K562 (cell line): Measurements from ENCODE around the gene UBE2D2. TPM values are rescaled to one million over a fixed set of nuclear protein-coding genes. Genes with fewer than 3 reads are reported as not detected.

ENCODE experiments used
- AFF1 ChIP-seq, 2 experiments: fragments of 450-650 bp; IDR thresholded peaks; 2 replicates each; pipeline ENCODE4 v1.6.1; 2018; ENCODE audit warnings: mild to moderate bottlenecking in 2 of 2, low read depth in 1 of 2; ENCODE audit not compliant: partially characterized antibody in 2 of 2
- CREB3 ChIP-seq: fragments of 450-650 bp; conservative IDR thresholded peaks from 2 replicates; pipeline ENCODE4 v1.6.1; 2016; ENCODE audit warnings: missing genetic modification characterization, low read depth, mild to moderate bottlenecking, missing compliant biosample characterization, moderate library complexity
- DEAF1 ChIP-seq: fragments of 450-650 bp; formaldehyde crosslinking; IDR thresholded peaks from 2 replicates; pipeline ENCODE4 v1.4.0; 2020; ENCODE audit warnings: mild to moderate bottlenecking, moderate library complexity
- EP400 ChIP-seq: fragments of 450-650 bp; IDR thresholded peaks from 2 replicates; pipeline ENCODE4 v1.6.1; 2017; ENCODE audit warnings: antibody characterized with exemption, mild to moderate bottlenecking, moderate library complexity
- KLF13 ChIP-seq: fragments of 450-650 bp; IDR thresholded peaks from 2 replicates; pipeline ENCODE4 v1.6.1; 2016; ENCODE audit warnings: missing genetic modification characterization, low read depth, mild to moderate bottlenecking, missing compliant biosample characterization, moderate library complexity, borderline replicate concordance
- NR2F6 ChIP-seq: fragments of 450-650 bp; formaldehyde crosslinking; IDR thresholded peaks from 2 replicates; pipeline ENCODE4 v1.4.0; 2020; ENCODE audit warnings: mild to moderate bottlenecking
- THRAP3 ChIP-seq: fragments of 450-650 bp; IDR thresholded peaks from 2 replicates; pipeline ENCODE4 v1.6.1; 2016; ENCODE audit warnings: mild to moderate bottlenecking, inconsistent platforms, borderline replicate concordance
- ZNF124 ChIP-seq: sonication (generic); formaldehyde crosslinking; IDR thresholded peaks from 2 replicates; pipeline ENCODE4 v1.8.1; 2022; ENCODE audit warnings: missing genetic modification reagents
- ZNF174 ChIP-seq: fragments of 250-450 bp; sonication (Bioruptor Pico); IDR thresholded peaks from 2 replicates; pipeline ENCODE4 v1.4.0; 2020; ENCODE audit warnings: mild to moderate bottlenecking
- ZNF324 ChIP-seq: fragments of 250-450 bp; sonication (Bioruptor Pico); IDR thresholded peaks from 2 replicates; pipeline ENCODE4 v1.4.0; 2020; ENCODE audit warnings: mild to moderate bottlenecking
- ZNF79 ChIP-seq: fragments of 250-450 bp; sonication (Bioruptor Pico); IDR thresholded peaks from 2 replicates; pipeline ENCODE4 v1.4.0; 2020; ENCODE audit warnings: low read depth, mild to moderate bottlenecking, moderate library complexity
- polyA plus RNA-seq, 8 experiments: library from polyadenylated mRNA; depleted of rRNA in 4 of 8; stranded (reverse) in 5 of 8; unstranded in 3 of 8; fragments of >200 nt; fragmentation: Nextera tagmentation in 2 of 8; fragmentation: Illumina TruSeq in 1 of 8; extraction: Ambion mirVana in 2 of 8; extraction: Trizol in 1 of 8; gene quantifications; 2 replicates each; pipeline versions ENCODE4 v1.2.1 to v1.2.3, GENCODE V29; 2011 to 2014; ENCODE audit warnings: inconsistent platforms in 1 of 8, missing spikeins in 1 of 8
- total RNA-seq, 7 experiments: library from RNA; depleted of rRNA in 6 of 7; stranded (reverse); fragments of >200 nt in 6 of 7; fragmentation: Illumina TruSeq in 2 of 7; extraction: Trizol in 2 of 7; gene quantifications; 2 replicates each; pipeline versions ENCODE4 v1.2.1 to v1.2.3, GENCODE V29; 2011 to 2021; ENCODE audit warnings: low replicate concordance in 1 of 7
- TF ChIP-seq, protein P1 (sequence below): sonication (generic); formaldehyde crosslinking; IDR thresholded peaks from 2 replicates; pipeline ENCODE4 v1.8.0; 2022; ENCODE audit warnings: mild to moderate bottlenecking, missing genetic modification reagents
- TF ChIP-seq, protein P2 (sequence below): sonication (generic); formaldehyde crosslinking; IDR thresholded peaks from 2 replicates; pipeline ENCODE4 v1.8.1; 2022; ENCODE audit warnings: missing genetic modification reagents

The UBE2D2 gene
- total and polyA plus RNA-seq, 9 of the 15 experiments (the other 6 are each of a cell fraction or from before 2014, with no cell fraction given), result 53.6 to 198 (median 122) TPM

DNA sequence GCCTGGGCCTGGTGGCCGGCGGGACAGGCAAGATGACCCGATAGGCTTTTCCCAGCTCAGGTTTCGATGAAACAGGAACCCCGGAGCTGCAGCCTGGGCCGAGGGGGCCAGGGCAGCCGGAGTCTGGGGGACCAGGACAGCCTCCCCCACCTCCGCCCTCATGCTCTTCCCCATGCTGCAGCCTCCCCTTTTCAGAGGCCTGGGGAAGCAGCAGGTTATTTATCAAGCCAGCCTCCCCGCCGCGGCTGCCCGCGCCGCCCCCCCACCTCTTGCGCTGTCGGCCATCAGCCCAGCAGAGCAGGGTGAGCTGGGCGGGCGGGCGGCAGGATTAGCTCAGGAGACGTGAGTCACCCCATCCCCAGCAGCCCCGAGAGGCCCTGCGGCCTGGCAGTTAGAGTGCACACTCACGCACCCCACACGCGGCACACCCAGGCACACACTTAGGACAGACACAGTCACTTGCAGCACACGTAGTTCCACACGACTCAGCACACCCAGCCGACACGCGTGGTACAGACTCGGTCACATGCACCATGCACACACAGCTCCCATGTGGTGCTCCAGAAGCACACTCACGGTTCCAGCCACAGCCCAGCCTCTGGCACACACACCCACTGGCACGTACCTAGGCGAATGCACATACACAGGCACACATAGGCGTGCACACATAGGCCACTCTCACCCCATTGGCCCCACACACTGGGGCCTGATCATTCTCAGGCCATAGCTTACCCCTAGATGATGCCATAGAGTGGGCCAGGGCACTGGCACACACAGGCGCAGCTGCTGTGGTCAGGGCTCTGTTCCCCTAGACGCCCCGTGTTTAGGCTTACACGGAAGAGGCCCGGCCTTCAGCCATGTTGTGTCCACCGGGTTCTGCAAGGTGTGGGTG lies 100.0 kb downstream of the UBE2D2 start (continued):
- no peak for TF ChIP-seq DEAF1
- TF ChIP-seq THRAP3, result no peak
- no peak for TF ChIP-seq ZNF324 (CRISPR knock-in tag)
- TF ChIP-seq EP400, result peak; percentile 82; the same call in 1 of the 2 replicates
- TF ChIP-seq ZNF174 (CRISPR knock-in tag), result no peak
- TF ChIP-seq AFF1 (IDR thresholded peaks at IDR 0.05; ENCODE audit: low read depth in 1 of 2, partially characterized antibody in 2 of 2), result no peak
- TF ChIP-seq, protein P1, sequence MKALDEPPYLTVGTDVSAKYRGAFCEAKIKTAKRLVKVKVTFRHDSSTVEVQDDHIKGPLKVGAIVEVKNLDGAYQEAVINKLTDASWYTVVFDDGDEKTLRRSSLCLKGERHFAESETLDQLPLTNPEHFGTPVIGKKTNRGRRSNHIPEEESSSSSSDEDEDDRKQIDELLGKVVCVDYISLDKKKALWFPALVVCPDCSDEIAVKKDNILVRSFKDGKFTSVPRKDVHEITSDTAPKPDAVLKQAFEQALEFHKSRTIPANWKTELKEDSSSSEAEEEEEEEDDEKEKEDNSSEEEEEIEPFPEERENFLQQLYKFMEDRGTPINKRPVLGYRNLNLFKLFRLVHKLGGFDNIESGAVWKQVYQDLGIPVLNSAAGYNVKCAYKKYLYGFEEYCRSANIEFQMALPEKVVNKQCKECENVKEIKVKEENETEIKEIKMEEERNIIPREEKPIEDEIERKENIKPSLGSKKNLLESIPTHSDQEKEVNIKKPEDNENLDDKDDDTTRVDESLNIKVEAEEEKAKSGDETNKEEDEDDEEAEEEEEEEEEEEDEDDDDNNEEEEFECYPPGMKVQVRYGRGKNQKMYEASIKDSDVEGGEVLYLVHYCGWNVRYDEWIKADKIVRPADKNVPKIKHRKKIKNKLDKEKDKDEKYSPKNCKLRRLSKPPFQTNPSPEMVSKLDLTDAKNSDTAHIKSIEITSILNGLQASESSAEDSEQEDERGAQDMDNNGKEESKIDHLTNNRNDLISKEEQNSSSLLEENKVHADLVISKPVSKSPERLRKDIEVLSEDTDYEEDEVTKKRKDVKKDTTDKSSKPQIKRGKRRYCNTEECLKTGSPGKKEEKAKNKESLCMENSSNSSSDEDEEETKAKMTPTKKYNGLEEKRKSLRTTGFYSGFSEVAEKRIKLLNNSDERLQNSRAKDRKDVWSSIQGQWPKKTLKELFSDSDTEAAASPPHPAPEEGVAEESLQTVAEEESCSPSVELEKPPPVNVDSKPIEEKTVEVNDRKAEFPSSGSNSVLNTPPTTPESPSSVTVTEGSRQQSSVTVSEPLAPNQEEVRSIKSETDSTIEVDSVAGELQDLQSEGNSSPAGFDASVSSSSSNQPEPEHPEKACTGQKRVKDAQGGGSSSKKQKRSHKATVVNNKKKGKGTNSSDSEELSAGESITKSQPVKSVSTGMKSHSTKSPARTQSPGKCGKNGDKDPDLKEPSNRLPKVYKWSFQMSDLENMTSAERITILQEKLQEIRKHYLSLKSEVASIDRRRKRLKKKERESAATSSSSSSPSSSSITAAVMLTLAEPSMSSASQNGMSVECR, result peak; percentile 66
- TF ChIP-seq NR2F6 (CRISPR knock-in tag), result no peak
- TF ChIP-seq, protein P2, sequence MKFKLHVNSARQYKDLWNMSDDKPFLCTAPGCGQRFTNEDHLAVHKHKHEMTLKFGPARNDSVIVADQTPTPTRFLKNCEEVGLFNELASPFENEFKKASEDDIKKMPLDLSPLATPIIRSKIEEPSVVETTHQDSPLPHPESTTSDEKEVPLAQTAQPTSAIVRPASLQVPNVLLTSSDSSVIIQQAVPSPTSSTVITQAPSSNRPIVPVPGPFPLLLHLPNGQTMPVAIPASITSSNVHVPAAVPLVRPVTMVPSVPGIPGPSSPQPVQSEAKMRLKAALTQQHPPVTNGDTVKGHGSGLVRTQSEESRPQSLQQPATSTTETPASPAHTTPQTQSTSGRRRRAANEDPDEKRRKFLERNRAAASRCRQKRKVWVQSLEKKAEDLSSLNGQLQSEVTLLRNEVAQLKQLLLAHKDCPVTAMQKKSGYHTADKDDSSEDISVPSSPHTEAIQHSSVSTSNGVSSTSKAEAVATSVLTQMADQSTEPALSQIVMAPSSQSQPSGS (CRISPR knock-in tag), result no peak
- TF ChIP-seq CREB3, result peak; percentile 59
- no peak for TF ChIP-seq ZNF124
- TF ChIP-seq ZNF79 (CRISPR knock-in tag), result 0 out of 2 replicates have a peak, but pooled peaks have one; percentile 5
- TF ChIP-seq KLF13 (tag), result no peak
